Duodenal mucosa (tissue), 2 donors: ENCODE data around the gene PIK3R5.
"Not testable (repeated sequence)": the region's sequence is repeated elsewhere in the genome, so short reads cannot be mapped to it uniquely, and the experiment has no call there.

Experiments
- H3K27ac ChIP-seq: one replicate; pipeline ENCODE4 v1.7.0; 2013; ENCODE audit warnings: low read depth, low read length
- H3K27me3 ChIP-seq, 2 donors: one replicate each; pipeline ENCODE4 v1.7.0; 2013; ENCODE audit warnings: low read length in 2 of 2, control low read depth in 1 of 2; ENCODE audit not compliant: insufficient read depth in 2 of 2, control insufficient read depth in 1 of 2
- H3K36me3 ChIP-seq, 2 donors: one replicate each; pipeline ENCODE4 v1.7.0; 2013; ENCODE audit warnings: low read length in 2 of 2, control low read depth in 1 of 2; ENCODE audit not compliant: insufficient read depth in 2 of 2, control insufficient read depth in 1 of 2
- H3K4me1 ChIP-seq, 2 donors: one replicate each; pipeline ENCODE4 v1.7.0; 2013; ENCODE audit warnings: low read length in 2 of 2, control low read depth in 1 of 2; ENCODE audit not compliant: insufficient read depth in 2 of 2, control insufficient read depth in 1 of 2
- H3K4me3 ChIP-seq, 2 donors: one replicate each; pipeline ENCODE4 v1.7.0; 2013; ENCODE audit warnings: low read length in 2 of 2, low read depth in 1 of 2
- H3K9ac ChIP-seq, 2 donors: one replicate each; pipeline ENCODE4 v1.7.0; 2013; ENCODE audit warnings: low read length in 2 of 2, low read depth in 1 of 2
- H3K9me3 ChIP-seq, 2 donors: one replicate each; pipeline ENCODE4 v1.7.0; 2013; ENCODE audit warnings: low read length in 2 of 2, control low read depth in 1 of 2; ENCODE audit not compliant: control insufficient read depth in 1 of 2

PIK3R5 gene

DNA sequence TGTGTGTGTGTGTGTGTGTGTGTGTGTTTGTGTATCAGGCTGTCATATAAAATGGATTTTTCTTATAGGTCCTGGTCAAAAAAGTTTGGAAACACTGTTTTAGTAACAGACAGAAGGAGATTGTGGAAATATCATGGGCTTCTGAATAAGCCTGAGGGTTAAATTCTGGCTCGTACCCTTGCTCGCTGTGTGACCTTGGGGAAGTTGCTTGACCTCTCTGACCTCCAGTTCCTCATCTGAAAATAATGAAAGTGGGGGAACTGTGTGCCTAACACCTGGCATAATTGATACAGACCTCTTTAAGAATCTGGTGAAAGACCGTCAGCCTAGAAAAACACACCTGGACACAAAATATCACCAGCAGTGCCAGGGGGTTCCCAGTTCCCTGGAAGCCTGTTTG lies 72.4 kb downstream of the PIK3R5 start:
- Histone ChIP-seq H3K27me3 (no peaks in the 10 kb centered on the region), H3K4me1 (no peaks in the 10 kb centered on the region), H3K27ac (no peak overlapping the region), H3K9ac (no peak overlapping the region), H3K36me3 (peaks cover 0 to 8% of the 10 kb centered on the region in 2 donors), H3K9me3 (no peaks in the 10 kb centered on the region), H3K4me3 (no peak overlapping the region)

DNA sequence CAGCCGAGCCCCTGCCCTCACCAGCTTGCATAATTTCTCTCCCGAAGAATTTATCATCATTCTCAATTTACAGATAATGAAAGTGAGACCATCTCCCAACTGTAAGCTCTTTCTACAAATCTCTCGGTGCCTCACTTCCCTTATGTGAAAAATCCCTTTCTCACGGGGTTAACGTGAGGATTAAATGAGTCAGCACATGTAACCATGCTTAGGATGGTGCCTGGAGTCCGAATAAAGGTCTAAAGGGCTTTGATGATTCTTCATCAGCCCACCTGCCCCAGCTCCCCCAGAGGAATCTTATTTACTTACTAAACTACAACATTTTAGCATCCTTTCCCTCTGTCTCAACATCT lies 73.2 kb downstream of the PIK3R5 start:
- H3K4me3 ChIP-seq, result no peak overlapping the region
- no peaks in the 10 kb centered on the region for H3K4me1 ChIP-seq
- H3K9ac ChIP-seq, result no peak overlapping the region
- no peak overlapping the region for H3K27ac ChIP-seq
- no peaks in the 10 kb centered on the region for H3K9me3 ChIP-seq
- H3K27me3 ChIP-seq, result no peaks in the 10 kb centered on the region
- H3K36me3 ChIP-seq, result peaks cover 0 to 8% of the 10 kb centered on the region in 2 donors

DNA sequence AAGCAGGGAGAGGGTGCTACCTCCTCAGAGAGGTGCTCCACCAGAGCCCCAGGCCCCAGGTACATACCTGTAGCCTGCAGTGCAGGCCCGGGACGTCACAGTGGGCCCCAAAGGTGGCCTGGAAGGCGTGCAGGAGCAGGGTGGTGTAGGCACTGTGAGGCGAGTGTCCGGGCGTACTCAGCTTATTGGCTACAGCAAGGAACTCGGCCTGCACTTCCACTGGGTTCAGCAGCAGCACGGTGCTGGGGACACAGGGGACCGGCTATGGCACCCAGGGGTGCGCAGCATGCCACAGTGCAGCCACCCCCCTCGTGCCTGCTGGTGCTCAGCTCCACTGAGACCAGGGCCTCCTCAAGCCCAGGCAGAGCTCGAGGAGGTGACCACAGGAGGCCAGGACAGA lies 74.8 kb downstream of the PIK3R5 start:
- no peaks in the 10 kb centered on the region for H3K4me1 ChIP-seq
- H3K9me3 ChIP-seq, result no peaks in the 10 kb centered on the region
- no peak overlapping the region for H3K9ac ChIP-seq
- H3K36me3 ChIP-seq, result peaks cover 0 to 8% of the 10 kb centered on the region in 2 donors
- no peak overlapping the region for H3K4me3 ChIP-seq
- H3K27me3 ChIP-seq, result no peaks in the 10 kb centered on the region
- H3K27ac ChIP-seq, result no peak overlapping the region

- no peak overlapping the region for H3K4me3 ChIP-seq
- H3K27ac ChIP-seq, result no peak overlapping the region
- peaks cover 0 to 8% of the 10 kb centered on the region in 2 donors for H3K36me3 ChIP-seq
- H3K9ac ChIP-seq, result no peak overlapping the region
- no peaks in the 10 kb centered on the region for H3K4me1 ChIP-seq
- no peaks in the 10 kb centered on the region for H3K27me3 ChIP-seq
- no peaks in the 10 kb centered on the region for H3K9me3 ChIP-seq
These were observed 75.9 kb downstream of the PIK3R5 start for GRCh38 chr17:8889458-8890210.

DNA sequence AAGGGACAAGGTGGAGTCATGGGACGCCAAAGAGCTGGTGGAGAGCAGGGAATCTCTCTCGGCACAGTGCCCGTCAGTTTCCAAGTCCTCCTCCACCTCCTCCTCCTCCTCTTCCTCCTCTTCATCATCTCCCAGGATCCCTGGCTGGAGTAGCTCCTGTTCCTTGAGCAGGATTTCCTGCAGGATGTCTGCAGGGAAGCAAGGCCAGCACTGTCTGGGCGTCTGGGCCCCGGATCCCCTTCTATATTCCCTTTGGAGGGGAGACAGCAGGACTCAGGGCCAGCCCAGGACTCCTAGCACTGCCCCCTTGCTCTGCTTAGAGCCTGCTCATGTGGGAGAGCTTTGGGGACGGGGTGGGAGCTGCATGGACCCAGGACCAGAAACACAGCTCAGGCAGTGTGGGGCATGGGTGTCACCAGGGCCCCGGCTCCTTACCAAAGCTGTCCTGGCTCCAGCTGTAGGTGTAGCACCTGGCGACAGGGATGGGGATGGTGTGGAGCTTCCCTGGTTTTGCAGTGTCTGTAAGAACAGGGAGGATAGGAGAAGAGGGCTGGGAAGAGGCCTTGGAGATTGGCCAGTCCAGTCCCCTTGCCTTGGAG lies 76.7 kb downstream of the PIK3R5 start:
- peaks cover 0 to 14% of the 10 kb centered on the region in 2 donors for H3K36me3 ChIP-seq
- H3K27ac ChIP-seq, result no peak overlapping the region
- H3K4me3 ChIP-seq, result no peak overlapping the region
- H3K9me3 ChIP-seq, result no peaks in the 10 kb centered on the region
- H3K27me3 ChIP-seq, result no peaks in the 10 kb centered on the region
- no peaks in the 10 kb centered on the region for H3K4me1 ChIP-seq
- H3K9ac ChIP-seq, result no peak overlapping the region

- Histone ChIP-seq H3K27ac (no peak overlapping the region), H3K9ac (no peak overlapping the region), H3K4me1 (no peaks in the 10 kb centered on the region), H3K4me3 (no peak overlapping the region), H3K9me3 (no peaks in the 10 kb centered on the region), H3K27me3 (no peaks in the 10 kb centered on the region), H3K36me3 (peaks cover 0 to 16% of the 10 kb centered on the region in 2 donors)
These were observed 77.4 kb downstream of the PIK3R5 start for GRCh38 chr17:8887834-8888703.

DNA sequence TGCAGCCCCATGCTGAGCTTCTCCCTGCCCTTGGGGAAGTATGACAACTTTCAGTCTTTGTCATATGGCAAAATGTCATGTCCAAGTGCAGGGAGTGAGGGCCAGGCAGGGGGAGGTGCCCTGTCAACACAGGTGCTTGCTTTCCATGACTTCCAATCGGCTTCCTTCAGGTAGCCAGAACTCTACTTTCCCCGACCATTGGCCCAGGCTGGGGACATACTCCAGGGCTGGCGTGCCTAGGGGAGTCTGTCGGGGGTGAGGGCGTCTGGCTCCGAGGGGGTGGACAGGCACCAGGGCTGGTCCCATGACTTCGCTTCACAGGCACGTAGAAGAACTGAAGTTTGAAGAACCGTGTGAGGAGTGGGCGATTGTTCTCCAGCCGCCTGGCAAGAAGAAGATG lies 78.2 kb downstream of the PIK3R5 start:
- Histone ChIP-seq H3K4me1 (no peaks in the 10 kb centered on the region), H3K9ac (no peak overlapping the region), H3K27ac (no peak overlapping the region), H3K36me3 (peaks cover 0 to 16% of the 10 kb centered on the region in 2 donors), H3K9me3 (no peaks in the 10 kb centered on the region), H3K27me3 (no peaks in the 10 kb centered on the region), H3K4me3 (no peak overlapping the region)

DNA sequence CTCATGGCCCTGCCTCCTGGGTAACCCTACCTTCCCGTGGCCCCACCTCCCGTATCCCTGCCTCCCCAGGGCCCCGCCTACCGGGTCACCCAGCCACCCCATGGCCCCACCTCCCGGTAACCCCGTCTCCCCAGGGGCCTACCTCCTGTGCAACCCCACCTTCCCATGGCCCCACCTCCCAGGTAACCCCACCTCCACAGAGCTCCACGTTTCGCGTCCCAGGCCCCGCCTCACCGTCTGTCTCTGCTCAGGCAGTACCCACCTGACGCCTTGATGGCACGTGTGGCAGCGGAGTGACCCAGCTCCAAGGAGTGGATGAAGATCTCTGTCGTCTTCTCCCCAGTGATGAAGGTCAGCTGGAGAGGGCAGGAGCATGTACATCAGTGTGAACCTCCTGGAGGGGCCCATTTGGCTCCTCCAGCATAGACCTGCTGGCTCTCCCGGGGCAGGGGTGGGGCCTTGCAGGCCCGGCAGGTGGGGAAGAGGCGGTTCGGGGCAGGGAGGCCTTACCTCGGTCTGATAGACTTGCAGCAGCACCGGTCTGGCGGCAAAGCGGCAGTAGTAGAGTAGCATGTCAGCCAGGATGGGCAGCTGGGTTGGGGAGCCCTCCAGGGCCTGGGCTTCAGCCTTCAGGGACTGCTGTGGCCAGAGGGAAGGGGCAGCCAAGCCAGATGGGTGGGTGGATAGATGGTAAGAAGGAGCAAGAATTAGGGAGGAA lies 79.4 kb downstream of the PIK3R5 start:
- Histone ChIP-seq H3K27ac (no peak overlapping the region), H3K9me3 (no peaks in the 10 kb centered on the region), H3K4me3 (no peak overlapping the region), H3K4me1 (no peaks in the 10 kb centered on the region), H3K36me3 (peaks cover 0 to 20% of the 10 kb centered on the region in 2 donors), H3K27me3 (no peaks in the 10 kb centered on the region), H3K9ac (no peak overlapping the region)

GRCh38 chr17:8885163-8885966 lies 80.1 kb downstream of the PIK3R5 start:
- not testable (repeated sequence) for H3K9me3 ChIP-seq, H3K4me3 ChIP-seq, H3K27me3 ChIP-seq, H3K4me1 ChIP-seq, H3K27ac ChIP-seq, H3K9ac ChIP-seq
- peaks cover 0 to 20% of the 10 kb centered on the region in 2 donors for H3K36me3 ChIP-seq
